Limb (tissue), 2 donors: ENCODE results near the gene TRPM6.
A peak's percentile ranks its signal among the peaks of the same experiment; 100 is the strongest.

Experiments
- DNase-seq, 2 donors: peaks; one replicate each; pipeline ENCODE4 v3.0.0-alpha.2; 2016; ENCODE audit errors: extremely low spot score in 2 of 2

TRPM6 gene

GRCh38 chr9:74772121-74772520 is 115.6 kb downstream of the TRPM6 start:
- DNase-seq: no peak

- no peak for DNase-seq
Observed at GRCh38 chr9:74771672-74772071, 116.0 kb downstream of the TRPM6 start.

- DNase-seq: no peak
Observed at GRCh38 chr9:74771262-74771585, 116.5 kb downstream of the TRPM6 start.

- peak in 1 of 2 donors; percentile 38 for DNase-seq
Observed at GRCh38 chr9:74770508-74771261, 117.0 kb downstream of the TRPM6 start.

GRCh38 chr9:74765481-74765971 is 122.2 kb downstream of the TRPM6 start:
- no peak for DNase-seq

GRCh38 chr9:74762950-74763349 is 124.8 kb downstream of the TRPM6 start:
- DNase-seq: no peak

GRCh38 chr9:74760031-74760700 is 127.6 kb downstream of the TRPM6 start:
- DNase-seq: no peak

GRCh38 chr9:74755999-74756398 is 131.7 kb downstream of the TRPM6 start:
- DNase-seq: no peak

GRCh38 chr9:74755355-74755754 is 132.4 kb downstream of the TRPM6 start:
- DNase-seq: no peak

- no peak for DNase-seq
Observed at GRCh38 chr9:74753650-74754049, 134.1 kb downstream of the TRPM6 start.

- no peak for DNase-seq
Observed at GRCh38 chr9:74748966-74749365, 138.8 kb downstream of the TRPM6 start.

GRCh38 chr9:74742792-74743730 is 144.7 kb downstream of the TRPM6 start:
- peak; percentile 53 to 55 for DNase-seq

- DNase-seq: no peak
Observed at GRCh38 chr9:74742191-74742790, 145.4 kb downstream of the TRPM6 start.

- DNase-seq: no peak
Observed at GRCh38 chr9:74736646-74737045, 151.1 kb downstream of the TRPM6 start.

GRCh38 chr9:74735761-74736160 is 152.0 kb downstream of the TRPM6 start:
- DNase-seq: no peak

- peak in 1 of 2 donors; percentile 27 for DNase-seq
Observed at GRCh38 chr9:74729136-74729695, 158.5 kb downstream of the TRPM6 start.

- no peak for DNase-seq
Observed at GRCh38 chr9:74728176-74728575, 159.5 kb downstream of the TRPM6 start.

- no peak for DNase-seq
Observed at GRCh38 chr9:74726581-74726980, 161.1 kb downstream of the TRPM6 start.

- DNase-seq: no peak
Observed at GRCh38 chr9:74724317-74724716, 163.4 kb downstream of the TRPM6 start.

GRCh38 chr9:74721696-74722660 is 165.7 kb downstream of the TRPM6 start:
- DNase-seq: no peak
